Cardiac fibroblast (primary cell): ENCODE data around the gene CXCR4.

ENCODE experiments used
- DNase-seq, 2 donors: peaks; one replicate each; pipeline versions ENCODE4 v3.0.0 to v3.0.0-alpha.2; 2010; ENCODE audit warnings: low read depth in 2 of 2
- H3K4me3 ChIP-seq, 2 donors: replicated peaks in 1 of 2; 1 replicate in 1 of 2; 2 replicates in 1 of 2; pipeline ENCODE4 v1.5.1; 2011; ENCODE audit warnings: low read depth in 2 of 2, low read length in 2 of 2, mild to moderate bottlenecking in 2 of 2, moderate library complexity in 1 of 2
- TF ChIP-seq, protein P1 (sequence below): IDR thresholded peaks from one replicate; pipeline ENCODE4 v1.5.1; 2011; ENCODE audit warnings: low read depth, mild to moderate bottlenecking, low read length, inconsistent platforms

Gene CXCR4

DNA sequence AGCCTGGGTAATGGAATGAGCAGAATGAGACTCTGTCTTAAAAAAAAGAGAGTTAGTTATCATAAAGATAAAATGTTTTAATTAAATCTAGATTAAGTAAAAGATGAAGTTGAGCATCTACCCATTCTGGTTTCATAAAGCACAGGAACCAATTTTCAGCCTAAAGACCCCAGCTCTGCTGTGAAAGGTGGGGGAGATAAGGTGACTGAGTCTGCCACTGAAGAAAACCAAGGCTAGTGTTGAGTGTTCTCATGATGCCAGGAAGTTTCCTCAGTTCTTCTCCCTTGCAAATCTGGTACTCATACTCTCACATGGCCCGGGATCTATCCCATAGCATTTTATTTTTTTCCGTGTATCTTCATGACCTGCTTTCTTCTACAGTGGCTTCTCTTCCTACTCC is 10.4 kb upstream of the CXCR4 start:
- H3K4me3 ChIP-seq: no peak overlapping the region
- DNase-seq: no peak

DNA sequence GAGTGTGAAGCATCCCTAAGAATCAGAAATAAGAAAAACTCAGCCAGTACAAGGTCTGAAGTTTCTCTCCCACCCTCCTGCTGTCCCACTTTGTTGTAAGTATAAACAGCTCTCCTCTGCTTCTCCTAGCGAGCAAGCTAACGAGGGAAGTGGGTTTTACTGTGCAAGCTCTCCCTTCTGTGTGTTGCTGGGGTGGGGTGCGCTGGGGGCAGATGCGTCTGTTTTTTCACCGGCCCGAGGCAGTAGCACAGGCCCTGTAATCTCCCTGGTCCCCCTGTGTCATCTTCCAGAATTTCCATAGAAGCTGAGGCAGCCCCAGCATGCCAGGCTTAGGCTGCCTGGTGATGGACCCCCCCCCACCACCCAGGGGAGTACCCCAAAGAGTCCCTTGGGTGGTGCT is 9.4 kb upstream of the CXCR4 start:
- DNase-seq: no peak
- TF ChIP-seq, protein P1, sequence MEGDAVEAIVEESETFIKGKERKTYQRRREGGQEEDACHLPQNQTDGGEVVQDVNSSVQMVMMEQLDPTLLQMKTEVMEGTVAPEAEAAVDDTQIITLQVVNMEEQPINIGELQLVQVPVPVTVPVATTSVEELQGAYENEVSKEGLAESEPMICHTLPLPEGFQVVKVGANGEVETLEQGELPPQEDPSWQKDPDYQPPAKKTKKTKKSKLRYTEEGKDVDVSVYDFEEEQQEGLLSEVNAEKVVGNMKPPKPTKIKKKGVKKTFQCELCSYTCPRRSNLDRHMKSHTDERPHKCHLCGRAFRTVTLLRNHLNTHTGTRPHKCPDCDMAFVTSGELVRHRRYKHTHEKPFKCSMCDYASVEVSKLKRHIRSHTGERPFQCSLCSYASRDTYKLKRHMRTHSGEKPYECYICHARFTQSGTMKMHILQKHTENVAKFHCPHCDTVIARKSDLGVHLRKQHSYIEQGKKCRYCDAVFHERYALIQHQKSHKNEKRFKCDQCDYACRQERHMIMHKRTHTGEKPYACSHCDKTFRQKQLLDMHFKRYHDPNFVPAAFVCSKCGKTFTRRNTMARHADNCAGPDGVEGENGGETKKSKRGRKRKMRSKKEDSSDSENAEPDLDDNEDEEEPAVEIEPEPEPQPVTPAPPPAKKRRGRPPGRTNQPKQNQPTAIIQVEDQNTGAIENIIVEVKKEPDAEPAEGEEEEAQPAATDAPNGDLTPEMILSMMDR: no peak
- H3K4me3 ChIP-seq: no peak overlapping the region

More for the DNA sequence above, 10.4 kb upstream of the CXCR4 start:
- TF ChIP-seq, protein P1: no peak

DNA sequence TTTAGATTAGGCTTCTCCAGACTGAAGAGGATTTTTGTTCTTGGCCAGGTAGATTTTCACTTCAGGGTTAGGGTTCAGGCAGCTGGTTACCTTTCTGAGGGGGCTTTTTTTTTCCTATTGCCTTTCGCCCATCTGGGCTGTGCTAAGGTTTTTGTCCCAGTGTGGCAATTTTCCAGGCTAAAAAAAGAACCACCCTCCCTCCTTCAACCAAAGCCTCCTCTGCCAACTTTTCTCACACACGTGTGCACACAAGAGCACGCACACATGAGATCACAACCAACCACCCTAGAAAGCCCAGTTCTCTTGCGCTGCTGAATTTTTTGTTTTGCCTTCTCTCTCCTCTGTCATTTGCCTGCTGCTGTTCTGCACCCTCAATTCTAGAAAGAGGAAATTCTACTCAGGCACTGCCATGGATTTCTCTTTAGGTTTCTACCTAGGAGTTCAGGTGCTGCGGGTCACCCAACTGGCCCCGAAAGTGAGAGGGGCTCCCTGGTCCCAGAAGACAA is 8.5 kb upstream of the CXCR4 start:
- H3K4me3 ChIP-seq: no peak overlapping the region
- DNase-seq: no peak
- TF ChIP-seq, protein P1: no peak

DNA sequence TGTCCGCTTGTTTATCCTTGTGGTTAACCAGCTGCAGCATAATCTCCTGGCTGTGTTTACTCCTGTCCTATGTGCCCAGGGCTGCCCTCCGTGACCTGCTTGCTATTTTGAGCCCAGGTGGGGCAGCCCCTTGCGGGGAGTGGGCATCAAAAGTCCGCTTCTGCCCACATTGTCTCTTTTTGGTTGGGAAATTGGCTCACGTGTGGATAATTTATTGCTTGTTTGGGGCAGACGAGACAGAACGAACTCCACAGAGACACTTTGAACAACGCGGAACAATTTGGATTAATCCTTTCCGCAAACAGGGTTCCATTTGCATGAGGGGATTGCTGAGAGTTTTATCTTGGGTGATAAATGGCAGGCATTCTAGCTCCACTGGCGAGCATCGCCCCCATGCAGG is 8.1 kb upstream of the CXCR4 start:
- H3K4me3 ChIP-seq: no peak overlapping the region
- TF ChIP-seq, protein P1: no peak
- DNase-seq: no peak

DNA sequence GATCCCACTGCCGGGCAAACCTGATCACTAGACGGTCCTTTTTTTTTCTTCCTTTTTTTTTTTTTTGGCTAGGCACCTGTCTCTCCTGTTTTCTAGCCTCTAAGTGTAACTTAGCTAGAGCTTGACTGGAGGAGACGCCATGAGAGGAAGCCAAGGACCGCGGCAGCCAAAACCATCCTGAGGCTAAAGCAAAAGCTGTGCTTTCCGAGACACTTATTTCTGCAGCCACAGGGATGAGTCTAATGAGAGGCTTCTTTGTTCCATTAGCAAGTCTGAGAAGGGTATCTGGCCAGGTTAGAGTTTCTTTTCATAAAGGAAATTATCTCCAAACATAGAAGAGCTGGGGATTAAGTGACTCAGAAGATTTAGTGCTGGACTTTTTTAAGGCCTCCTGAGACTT is 7.3 kb upstream of the CXCR4 start:
- DNase-seq: no peak
- no peak overlapping the region for H3K4me3 ChIP-seq
- TF ChIP-seq, protein P1: no peak

DNA sequence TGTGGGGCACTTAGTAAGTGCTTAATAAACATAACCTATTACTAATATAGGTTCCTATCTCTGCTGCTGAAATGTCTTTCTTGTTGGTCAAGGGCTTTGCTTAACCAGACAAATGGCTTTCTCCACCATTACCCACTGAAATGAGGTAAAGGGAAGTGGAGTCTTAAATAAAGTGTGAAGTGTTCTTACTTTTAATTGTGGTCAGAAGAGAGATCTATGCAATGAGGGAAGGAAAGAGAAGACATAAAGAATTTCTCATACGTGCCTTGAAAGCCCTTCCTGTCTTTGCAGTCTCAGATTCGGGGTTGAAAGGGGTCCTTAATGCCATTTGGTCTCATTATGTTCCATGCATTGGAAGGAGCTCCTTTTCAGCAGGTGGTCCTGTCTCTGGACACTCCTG is 6.9 kb upstream of the CXCR4 start:
- TF ChIP-seq, protein P1: no peak
- no peak for DNase-seq
- H3K4me3 ChIP-seq: no peak overlapping the region

DNA sequence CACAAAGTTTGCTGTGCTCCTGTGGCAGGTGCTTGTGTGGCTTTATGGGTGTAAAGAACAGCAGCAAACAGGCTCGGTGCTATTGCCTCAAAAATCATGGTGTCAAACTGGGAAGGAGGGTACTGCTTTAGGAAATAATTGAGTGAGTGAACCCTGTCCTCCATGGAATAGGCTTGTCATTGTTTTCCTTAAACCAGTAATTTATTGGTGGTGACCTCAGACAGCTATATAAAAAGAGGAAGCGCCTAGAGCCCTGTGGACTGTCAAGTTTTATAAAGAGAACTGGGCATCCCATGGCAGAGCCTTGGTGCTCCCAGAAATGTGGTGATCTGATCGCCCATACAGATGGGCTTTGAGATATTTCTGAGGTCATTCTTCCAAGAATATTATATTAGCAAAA is 4.7 kb upstream of the CXCR4 start:
- TF ChIP-seq, protein P1: no peak
- DNase-seq: no peak
- no peak overlapping the region for H3K4me3 ChIP-seq
